Measurements from ENCODE around the gene LUC7L. TPM values are rescaled to one million over a fixed set of nuclear protein-coding genes. Genes with fewer than 3 reads are reported as not detected.

LUC7L gene
- 100 to 1,000 TPM; 101 to 171 TPM for total RNA-seq

GRCh38 chr16:228852-229730 is at the start of gene LUC7L:
Gene LUC7L, minus strand, starts transcription at chr16:229449. Its CDS starts 110 bp downstream, at chr16:229339.
- peak; percentile 64 for ATAC-seq (ENCODE audit: insufficient number of reproducible peaks, low FRiP score, low read depth)

GRCh38 chr16:278863-279366 is 49.7 kb upstream of the LUC7L start:
- TF ChIP-seq, protein P1, sequence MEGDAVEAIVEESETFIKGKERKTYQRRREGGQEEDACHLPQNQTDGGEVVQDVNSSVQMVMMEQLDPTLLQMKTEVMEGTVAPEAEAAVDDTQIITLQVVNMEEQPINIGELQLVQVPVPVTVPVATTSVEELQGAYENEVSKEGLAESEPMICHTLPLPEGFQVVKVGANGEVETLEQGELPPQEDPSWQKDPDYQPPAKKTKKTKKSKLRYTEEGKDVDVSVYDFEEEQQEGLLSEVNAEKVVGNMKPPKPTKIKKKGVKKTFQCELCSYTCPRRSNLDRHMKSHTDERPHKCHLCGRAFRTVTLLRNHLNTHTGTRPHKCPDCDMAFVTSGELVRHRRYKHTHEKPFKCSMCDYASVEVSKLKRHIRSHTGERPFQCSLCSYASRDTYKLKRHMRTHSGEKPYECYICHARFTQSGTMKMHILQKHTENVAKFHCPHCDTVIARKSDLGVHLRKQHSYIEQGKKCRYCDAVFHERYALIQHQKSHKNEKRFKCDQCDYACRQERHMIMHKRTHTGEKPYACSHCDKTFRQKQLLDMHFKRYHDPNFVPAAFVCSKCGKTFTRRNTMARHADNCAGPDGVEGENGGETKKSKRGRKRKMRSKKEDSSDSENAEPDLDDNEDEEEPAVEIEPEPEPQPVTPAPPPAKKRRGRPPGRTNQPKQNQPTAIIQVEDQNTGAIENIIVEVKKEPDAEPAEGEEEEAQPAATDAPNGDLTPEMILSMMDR (IDR thresholded peaks at IDR 0.05) = no peak
- no peak overlapping the region for H3K27ac ChIP-seq
- no peak overlapping the region for H3K4me3 ChIP-seq
- H3K36me3 ChIP-seq = no peaks in the 10 kb centered on the region
- no peaks in the 10 kb centered on the region for H3K9me3 ChIP-seq
- ATAC-seq (ENCODE audit: insufficient number of reproducible peaks, low FRiP score, low read depth) (no peak), DNase-seq (ENCODE audit: low spot score) (no peak)
- no peaks in the 10 kb centered on the region for H3K27me3 ChIP-seq (replicated peaks; ENCODE audit: insufficient read depth)
- peaks cover 0 to 19% of the 10 kb centered on the region in 2 donors for H3K4me1 ChIP-seq (ENCODE audit: control insufficient read depth in 1 of 2, low read depth in 2 of 2)

More at GRCh38 chr16:228852-229730, at the start of gene LUC7L:
- no peaks in the 10 kb centered on the region for H3K27me3 ChIP-seq (replicated peaks; ENCODE audit: insufficient read depth)
- H3K27ac ChIP-seq = peak within 1 kb of the TSS; percentile 94 to 96
- H3K4me1 ChIP-seq (ENCODE audit: control insufficient read depth in 1 of 2, low read depth in 2 of 2) = peaks cover 10 to 17% of the 10 kb centered on the region in 2 donors
- peak; percentile 43 for DNase-seq (ENCODE audit: low spot score)
- peak within 1 kb of the TSS; percentile 91 for H3K4me3 ChIP-seq
- peaks cover 26% of the 10 kb centered on the region for H3K36me3 ChIP-seq
- TF ChIP-seq, protein P1 (IDR thresholded peaks at IDR 0.05) = no peak
- no peaks in the 10 kb centered on the region for H3K9me3 ChIP-seq

DNA sequence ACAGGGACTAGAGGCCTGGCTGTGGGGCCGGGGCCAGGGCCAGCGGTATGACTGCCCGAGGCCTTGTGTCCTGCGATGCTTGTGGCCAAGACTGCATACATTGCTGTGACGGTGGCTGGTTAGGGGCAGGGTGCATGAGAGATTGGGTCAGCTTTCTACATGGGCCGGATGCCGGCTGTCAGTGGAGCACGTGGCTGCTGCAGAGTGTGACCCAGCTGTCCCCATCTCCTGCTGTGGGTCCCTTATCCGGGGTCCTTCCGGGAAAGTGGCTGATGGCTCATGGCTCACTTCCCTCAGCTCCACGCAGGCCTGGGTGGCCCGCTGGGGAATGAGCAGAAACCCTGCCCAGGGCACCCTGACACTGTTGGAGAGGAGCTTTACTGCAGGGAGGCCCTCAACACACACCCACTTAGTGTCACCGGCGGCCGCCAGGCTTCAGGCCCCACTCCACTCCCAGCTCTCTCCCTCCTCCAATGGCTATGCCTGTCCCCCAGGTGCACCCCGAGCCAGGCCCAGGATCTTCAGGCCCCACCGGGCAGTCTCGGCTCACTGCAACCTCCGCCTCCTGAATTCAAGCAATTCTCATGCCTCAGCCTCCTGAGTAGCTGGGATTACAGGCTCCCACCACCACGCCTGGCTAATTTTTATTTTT is 47.3 kb upstream of the LUC7L start:
- Histone ChIP-seq H3K36me3 (no peaks in the 10 kb centered on the region), H3K27me3 (replicated peaks; ENCODE audit: insufficient read depth) (no peaks in the 10 kb centered on the region), H3K4me1 (ENCODE audit: control insufficient read depth in 1 of 2, low read depth in 2 of 2) (peaks cover 0 to 19% of the 10 kb centered on the region in 2 donors), H3K9me3 (no peaks in the 10 kb centered on the region), H3K27ac (no peak overlapping the region), H3K4me3 (no peak overlapping the region)
- DNase-seq (ENCODE audit: low spot score) = no peak
- no peak for ATAC-seq (ENCODE audit: insufficient number of reproducible peaks, low FRiP score, low read depth)
- TF ChIP-seq, protein P1 (IDR thresholded peaks at IDR 0.05) = no peak

GRCh38 chr16:275786-276232 is 46.6 kb upstream of the LUC7L start, which contains the start of gene RGS11:
Gene RGS11, minus strand, starts transcription at chr16:275944. Its CDS starts 33 bp downstream, at chr16:275911.
- H3K27me3 ChIP-seq (replicated peaks; ENCODE audit: insufficient read depth) = no peaks in the 10 kb centered on the region
- TF ChIP-seq, protein P1 (IDR thresholded peaks at IDR 0.05) = no peak
- no peak for DNase-seq (ENCODE audit: low spot score)
- ATAC-seq (ENCODE audit: insufficient number of reproducible peaks, low FRiP score, low read depth) = no peak
- no peaks in the 10 kb centered on the region for H3K9me3 ChIP-seq
- peaks cover 0 to 12% of the 10 kb centered on the region in 2 donors for H3K4me1 ChIP-seq (ENCODE audit: control insufficient read depth in 1 of 2, low read depth in 2 of 2)
- peak within 1 kb of the TSS; percentile 67 for H3K4me3 ChIP-seq
- no peaks in the 10 kb centered on the region for H3K36me3 ChIP-seq
- H3K27ac ChIP-seq = no peak within 1 kb of the TSS

Data from thoracic aorta (tissue), 2 donors.